Stimulated activated CD4-positive, alpha-beta T cell treated with anti-CD3 and anti-CD28 coated beads, TNF-alpha, amount 100 ng/mL, for 24 hours (primary cell): ENCODE measurements around the gene PIN1.
"Not testable (repeated sequence)": the region's sequence is repeated elsewhere in the genome, so short reads cannot be mapped to it uniquely, and the experiment has no call there.

ENCODE experiments used
- DNase-seq, 3 experiments: peaks; one replicate each; pipeline ENCODE4 v3.0.0-alpha.2; 2020; ENCODE audit warnings: low read depth in 3 of 3

The PIN1 gene

GRCh38 chr19:9818734-9819595 lies 16.2 kb upstream of the PIN1 start, which contains the start of gene FBXL12:
Gene FBXL12 (minus strand): TSS chr19:9819079. CDS start chr19:9818813, 266 bp downstream.
- DNase-seq, result peak; percentile 100

GRCh38 chr19:9819596-9819909 lies 15.6 kb upstream of the PIN1 start:
- DNase-seq, result no peak

GRCh38 chr19:9820034-9820433 lies 15.1 kb upstream of the PIN1 start:
- not testable (repeated sequence) for DNase-seq

- no peak for DNase-seq
These were observed 11.3 kb upstream of the PIN1 start for GRCh38 chr19:9823816-9824215.

GRCh38 chr19:9827289-9828238 lies 7.6 kb upstream of the PIN1 start, which contains the start of gene UBL5:
Gene UBL5 (plus strand): TSS chr19:9827918. CDS start chr19:9828338, 420 bp downstream.
- DNase-seq, result peak; percentile 81 to 86 (median 85)

- DNase-seq, result no peak
These were observed 6.5 kb upstream of the PIN1 start for GRCh38 chr19:9828551-9829063.

GRCh38 chr19:9834307-9834725 lies 802 bp upstream of the PIN1 start:
- DNase-seq, result no peak

- no peak for DNase-seq
These were observed 410 bp downstream of the PIN1 start for GRCh38 chr19:9835507-9835949.

GRCh38 chr19:9836021-9836420 lies 903 bp downstream of the PIN1 start:
- DNase-seq, result no peak

- DNase-seq, result no peak
These were observed 3.2 kb downstream of the PIN1 start for GRCh38 chr19:9838324-9838723.

GRCh38 chr19:9839415-9839814 lies 4.3 kb downstream of the PIN1 start:
- no peak for DNase-seq

GRCh38 chr19:9842834-9843625 lies 7.9 kb downstream of the PIN1 start:
- DNase-seq, result no peak

GRCh38 chr19:9843626-9844273 lies 8.6 kb downstream of the PIN1 start:
- not testable (repeated sequence) for DNase-seq

- DNase-seq, result peak in 1 of 3 experiments; percentile 45
These were observed 12.1 kb downstream of the PIN1 start for GRCh38 chr19:9847087-9847671.

GRCh38 chr19:9848060-9848459 lies 12.9 kb downstream of the PIN1 start:
- DNase-seq, result no peak

GRCh38 chr19:9848762-9849161 lies 13.6 kb downstream of the PIN1 start:
- no peak for DNase-seq

- no peak for DNase-seq
These were observed 14.7 kb downstream of the PIN1 start for GRCh38 chr19:9849791-9850190.

GRCh38 chr19:9850235-9850959 lies 15.3 kb downstream of the PIN1 start:
- DNase-seq, result no peak

- no peak for DNase-seq
These were observed 19.2 kb downstream of the PIN1 start for GRCh38 chr19:9854282-9854846.
